ENCODE data around the gene MEIOB.

GRCh38 chr16:1887711-1888354 lies 15.9 kb upstream of the MEIOB start:
- TF ChIP-seq CTCF (IDR thresholded peaks at IDR 0.05; ENCODE audit: low read length), result no peak
- TF ChIP-seq EZH2phosphoT487 (IDR thresholded peaks at IDR 0.05; ENCODE audit: low read length), result no peak
